GM18951 (cell line): ENCODE data around the gene SPATA18.

ENCODE experiments used
- POLR2A ChIP-seq: IDR thresholded peaks from 4 replicates; pipeline ENCODE4 v1.6.1; 2011; ENCODE audit warnings: mild to moderate bottlenecking; ENCODE audit not compliant: insufficient read length, insufficient read depth; ENCODE audit errors: extremely low read depth
- in situ Hi-C: fragments of 300-500 bp; cut with MboI; formaldehyde crosslinking; loops from one replicate; pipeline ENCODE4 v1.12.0; 2022; ENCODE audit warnings: low sequenced_read_pairs, mixed read lengths, inconsistent platforms; ENCODE audit not compliant: unreplicated experiment

Gene SPATA18

GRCh38 chr4:52036886-52037530, 14.1 kb upstream of the SPATA18 start:
- in situ Hi-C loops, result no loop called here
- no peak for TF ChIP-seq POLR2A

GRCh38 chr4:52037689-52038102, 13.4 kb upstream of the SPATA18 start:
- in situ Hi-C loops, result no loop called here
- no peak for TF ChIP-seq POLR2A

GRCh38 chr4:52038103-52038912, 12.8 kb upstream of the SPATA18 start, which contains the start of gene SGCB:
SGCB (minus strand) TSS chr4:52038299; CDS start chr4:52038259, 40 bp downstream.
- peak; percentile 68 for TF ChIP-seq POLR2A
- in situ Hi-C loops, result no loop called here

GRCh38 chr4:52045028-52045427, 6.1 kb upstream of the SPATA18 start:
- TF ChIP-seq POLR2A, result no peak
- in situ Hi-C loops, result no loop called here

GRCh38 chr4:52049266-52049665, 1.8 kb upstream of the SPATA18 start:
- TF ChIP-seq POLR2A, result no peak
- in situ Hi-C loops, result no loop called here

GRCh38 chr4:52051615-52052474, 741 bp downstream of the SPATA18 start:
- in situ Hi-C loops, result no loop called here
- TF ChIP-seq POLR2A, result peak; percentile 13

- in situ Hi-C loops, result no loop called here
- TF ChIP-seq POLR2A, result no peak
These were observed 1.3 kb downstream of the SPATA18 start for GRCh38 chr4:52052475-52052780.

- TF ChIP-seq POLR2A, result no peak
These were observed 3.1 kb downstream of the SPATA18 start for GRCh38 chr4:52054254-52054653.

GRCh38 chr4:52057196-52057595, 6.1 kb downstream of the SPATA18 start:
- TF ChIP-seq POLR2A, result no peak
- in situ Hi-C loops, result no loop called here

More at GRCh38 chr4:52054254-52054653, 3.1 kb downstream of the SPATA18 start:
- in situ Hi-C loops, result no loop called here

GRCh38 chr4:52058275-52058674, 7.2 kb downstream of the SPATA18 start:
- TF ChIP-seq POLR2A, result no peak
- in situ Hi-C loops, result no loop called here

- no peak for TF ChIP-seq POLR2A
- in situ Hi-C loops, result no loop called here
These were observed 8.3 kb downstream of the SPATA18 start for GRCh38 chr4:52059372-52059771.

- no peak for TF ChIP-seq POLR2A
- in situ Hi-C loops, result no loop called here
These were observed 18.5 kb downstream of the SPATA18 start for GRCh38 chr4:52069571-52069970.

- in situ Hi-C loops, result no loop called here
- no peak for TF ChIP-seq POLR2A
These were observed 20.9 kb downstream of the SPATA18 start for GRCh38 chr4:52071791-52072546.

- no peak for TF ChIP-seq POLR2A
These were observed 25.6 kb downstream of the SPATA18 start for GRCh38 chr4:52076731-52077130.

More at GRCh38 chr4:52076731-52077130, 25.6 kb downstream of the SPATA18 start:
- in situ Hi-C loops, result no loop called here
